Motor neuron (in vitro differentiated cells): ENCODE data around the gene CST3. TPM values are rescaled to one million over a fixed set of nuclear protein-coding genes. Genes with fewer than 3 reads are reported as not detected.
A peak's percentile ranks its signal among the peaks of the same experiment; 100 is the strongest.

Source experiments
- ATAC-seq, 8 experiments: fragments of 200-7000 bp; cut with Tn5 transposase; replicated peaks in 6 of 8; 2 replicates each; pipeline ENCODE4 v1.8.0; 2021; ENCODE audit warnings: mild to moderate bottlenecking in 8 of 8, moderate library complexity in 8 of 8
- H3K27ac ChIP-seq, 2 donors: fragments of 250-450 bp; sonication (Bioruptor Pico); 2 replicates each; pipeline ENCODE4 v1.9.0; 2021; ENCODE audit warnings: antibody characterized with exemption in 2 of 2, mild to moderate bottlenecking in 2 of 2, moderate library complexity in 1 of 2
- H3K4me1 ChIP-seq, 2 donors: fragments of 250-450 bp; sonication (Bioruptor Pico); replicated peaks in 1 of 2; 2 replicates each; pipeline ENCODE4 v1.6.1; 2021; ENCODE audit warnings: antibody characterized with exemption in 2 of 2, mild to moderate bottlenecking in 2 of 2, moderate library complexity in 1 of 2
- H3K4me3 ChIP-seq, 5 donors: fragments of 250-450 bp; sonication (Bioruptor Pico); 2 replicates each; pipeline ENCODE4 v1.9.0; 2021; ENCODE audit warnings: antibody characterized with exemption in 5 of 5, mild to moderate bottlenecking in 5 of 5, moderate library complexity in 4 of 5
- WGBS, 10 experiments: fragments of 450-650 bp; shearing (Covaris generic); methylation state at CpG; one replicate each; pipeline ENCODE4 v1.0.0; 2022; 5-methylcytosine and 5-hydroxymethylcytosine counted together
- in situ Hi-C, 9 experiments: fragments of 400-800 bp; cut with MboI; loops; one replicate each; pipeline ENCODE4 v1.15.0; 2021; ENCODE audit warnings: low sequenced_read_pairs in 9 of 9, low pct_unique_long_range_greater_than_20kb in 2 of 9; ENCODE audit not compliant: unreplicated experiment in 9 of 9
- total RNA-seq, 8 experiments: library from RNA; unstranded; fragments of 300-600 nt; gene quantifications; 2 replicates each; pipeline versions ENCODE4 v1.2.3 to v1.2.4, GENCODE V29; 2022

Gene CST3
- total RNA-seq, 8 experiments from 2014 or later = 50.2 to 1,751 (median 154) TPM

- in situ Hi-C loops = no loop called here
- Histone ChIP-seq H3K4me1 (no peaks in the 10 kb centered on the region), H3K27ac (no peak overlapping the region), H3K4me3 (no peak overlapping the region)
- ATAC-seq = no peak
Measured at GRCh38 chr20:23598481-23598880, 39.3 kb downstream of the CST3 start.

- in situ Hi-C loops = no loop called here
- no peak overlapping the region for H3K4me3 ChIP-seq
- WGBS, 10 experiments = 0 to 84% (median 54%) methylated on average over 1 to 2 of the region's 2 CpGs; no CpG with 5 or more reads in 2 of the 10 experiments
- no peaks in the 10 kb centered on the region for H3K4me1 ChIP-seq
- H3K27ac ChIP-seq = no peak overlapping the region
- peak in 3 of 8 experiments; percentile 90 to 93 (median 91) for ATAC-seq
Measured at GRCh38 chr20:23596579-23597250, 41.0 kb downstream of the CST3 start.

GRCh38 chr20:23595941-23596340, 41.8 kb downstream of the CST3 start:
- ATAC-seq = no peak
- Histone ChIP-seq H3K4me3 (no peak overlapping the region), H3K4me1 (no peaks in the 10 kb centered on the region), H3K27ac (no peak overlapping the region)
- in situ Hi-C loops = no loop called here
- 18 to 100% (median 60%) methylated on average over 1 of the region's 1 CpG; no CpG with 5 or more reads in 3 of the 10 experiments for WGBS, 10 experiments

GRCh38 chr20:23588434-23589403, 49.0 kb downstream of the CST3 start:
- no peaks in the 10 kb centered on the region for H3K4me1 ChIP-seq
- ATAC-seq = no peak
- in situ Hi-C loops = no loop called here
- no peak overlapping the region for H3K27ac ChIP-seq
- WGBS, 10 experiments = 40 to 100% (median 90%) methylated on average over 1 to 3 of the region's 10 CpGs; no CpG with 5 or more reads in 4 of the 10 experiments
- no peak overlapping the region for H3K4me3 ChIP-seq

GRCh38 chr20:23587631-23588030, 50.1 kb downstream of the CST3 start:
- ATAC-seq = no peak
- Histone ChIP-seq H3K4me1 (no peaks in the 10 kb centered on the region), H3K27ac (no peak overlapping the region), H3K4me3 (no peak overlapping the region)
- in situ Hi-C loops = no loop called here
- 27 to 100% (median 100%) methylated on average over 1 to 5 of the region's 7 CpGs; no CpG with 5 or more reads in 7 of the 10 experiments for whole genome bisulfite sequencing, 10 experiments

GRCh38 chr20:23586735-23587525, 50.8 kb downstream of the CST3 start:
- WGBS, 10 experiments = 9 to 95% (median 50%) methylated on average over 1 to 8 of the region's 13 CpGs; no CpG with 5 or more reads in 2 of the 10 experiments
- ATAC-seq = no peak
- in situ Hi-C loops = no loop called here
- no peak overlapping the region for H3K4me3 ChIP-seq
- no peak overlapping the region for H3K27ac ChIP-seq
- H3K4me1 ChIP-seq = no peaks in the 10 kb centered on the region

GRCh38 chr20:23585808-23586734, 51.7 kb downstream of the CST3 start:
- Histone ChIP-seq H3K4me1 (no peaks in the 10 kb centered on the region), H3K4me3 (no peak overlapping the region), H3K27ac (no peak overlapping the region)
- peak in 2 of 8 experiments; percentile 21 to 36 for ATAC-seq
- 33 to 100% (median 80%) methylated on average over 1 to 3 of the region's 5 CpGs; no CpG with 5 or more reads in 2 of the 10 experiments for WGBS, 10 experiments
- in situ Hi-C loops = no loop called here

- in situ Hi-C loops = no loop called here
- no peak for ATAC-seq
- Histone ChIP-seq H3K4me1 (no peaks in the 10 kb centered on the region), H3K4me3 (no peak overlapping the region), H3K27ac (no peak overlapping the region)
- 70 to 100% (median 83%) methylated on average over 1 to 3 of the region's 5 CpGs; no CpG with 5 or more reads in 6 of the 10 experiments for WGBS, 10 experiments
Measured at GRCh38 chr20:23585449-23585807, 52.3 kb downstream of the CST3 start.

- peak in 1 of 8 experiments; percentile 30 for ATAC-seq
- Histone ChIP-seq H3K27ac (no peak overlapping the region), H3K4me3 (no peak overlapping the region), H3K4me1 (no peaks in the 10 kb centered on the region)
- in situ Hi-C loops = no loop called here
- 25 to 100% (median 77%) methylated on average over 1 to 4 of the region's 5 CpGs; no CpG with 5 or more reads in 2 of the 10 experiments for WGBS, 10 experiments
Measured at GRCh38 chr20:23584434-23585199, 53.1 kb downstream of the CST3 start.
